ENCODE measurements around the gene NCKAP5. TPM values are rescaled to one million over a fixed set of nuclear protein-coding genes. Genes with fewer than 3 reads are reported as not detected.

Gene NCKAP5
- total RNA-seq, 1 experiment from 2014 or later, result not detected

DNA sequence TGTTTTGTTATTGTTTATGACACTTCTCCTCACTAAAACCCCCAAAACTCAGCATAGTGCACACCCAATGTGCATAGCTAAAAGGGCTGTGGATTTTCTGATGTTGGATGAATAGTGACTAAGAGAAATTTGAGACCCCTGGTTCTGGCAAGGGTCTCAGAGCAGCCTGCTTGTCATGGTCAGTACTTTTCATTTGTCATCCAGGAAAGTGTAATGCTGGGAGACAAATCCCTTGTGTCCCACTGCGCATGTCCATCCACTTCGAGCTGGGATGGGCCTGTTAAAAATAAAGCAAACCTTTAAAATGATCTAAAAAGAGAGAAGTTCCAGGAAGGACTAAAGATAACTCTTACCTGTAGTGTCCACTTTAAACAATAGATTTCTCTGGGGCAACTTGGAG is 851.3 kb downstream of the NCKAP5 start:
- H3K4me2 ChIP-seq, result no peak overlapping the region
- POLR2A ChIA-PET (ENCODE audit: unreplicated experiment), result no interaction called here
- TF ChIP-seq, protein P1, sequence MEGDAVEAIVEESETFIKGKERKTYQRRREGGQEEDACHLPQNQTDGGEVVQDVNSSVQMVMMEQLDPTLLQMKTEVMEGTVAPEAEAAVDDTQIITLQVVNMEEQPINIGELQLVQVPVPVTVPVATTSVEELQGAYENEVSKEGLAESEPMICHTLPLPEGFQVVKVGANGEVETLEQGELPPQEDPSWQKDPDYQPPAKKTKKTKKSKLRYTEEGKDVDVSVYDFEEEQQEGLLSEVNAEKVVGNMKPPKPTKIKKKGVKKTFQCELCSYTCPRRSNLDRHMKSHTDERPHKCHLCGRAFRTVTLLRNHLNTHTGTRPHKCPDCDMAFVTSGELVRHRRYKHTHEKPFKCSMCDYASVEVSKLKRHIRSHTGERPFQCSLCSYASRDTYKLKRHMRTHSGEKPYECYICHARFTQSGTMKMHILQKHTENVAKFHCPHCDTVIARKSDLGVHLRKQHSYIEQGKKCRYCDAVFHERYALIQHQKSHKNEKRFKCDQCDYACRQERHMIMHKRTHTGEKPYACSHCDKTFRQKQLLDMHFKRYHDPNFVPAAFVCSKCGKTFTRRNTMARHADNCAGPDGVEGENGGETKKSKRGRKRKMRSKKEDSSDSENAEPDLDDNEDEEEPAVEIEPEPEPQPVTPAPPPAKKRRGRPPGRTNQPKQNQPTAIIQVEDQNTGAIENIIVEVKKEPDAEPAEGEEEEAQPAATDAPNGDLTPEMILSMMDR (conservative IDR thresholded peaks at IDR 0.05), result no peak
- no peak for TF ChIP-seq EZH2 (IDR thresholded peaks at IDR 0.05; ENCODE audit: low read depth)
- CTCF ChIA-PET, result no interaction called here
- H3F3A ChIP-seq (ENCODE audit: insufficient read depth, low read depth), result no peaks in the 10 kb centered on the region
- no peak overlapping the region for H3K27ac ChIP-seq
- peaks cover 4% of the 10 kb centered on the region; the same call in 1 of the 2 replicates for H3K27me3 ChIP-seq (ENCODE audit: insufficient read depth, low read depth)
- H3K4me1 ChIP-seq (replicated peaks; ENCODE audit: insufficient read depth), result no peaks in the 10 kb centered on the region
- no TSS peak for BruUV-seq (replicated peaks)
- intact Hi-C loops (cut with micrococcal nuclease; ENCODE audit: unreplicated experiment), result no loop called here
- DNase-seq, result no peak
- no peaks in the 10 kb centered on the region for H3K36me3 ChIP-seq (ENCODE audit: low read depth)
- no peak overlapping the region for H3K4me3 ChIP-seq
- H3K9me2 ChIP-seq (ENCODE audit: insufficient read depth), result no peaks in the 10 kb centered on the region
- H2AFZ ChIP-seq, result no peak overlapping the region
- H4K20me1 ChIP-seq (ENCODE audit: insufficient read depth), result no peaks in the 10 kb centered on the region
- H3K79me2 ChIP-seq (ENCODE audit: low read depth), result no peaks in the 10 kb centered on the region
- no peaks in the 10 kb centered on the region for H3K9me3 ChIP-seq (ENCODE audit: insufficient read depth, low read depth)

DNA sequence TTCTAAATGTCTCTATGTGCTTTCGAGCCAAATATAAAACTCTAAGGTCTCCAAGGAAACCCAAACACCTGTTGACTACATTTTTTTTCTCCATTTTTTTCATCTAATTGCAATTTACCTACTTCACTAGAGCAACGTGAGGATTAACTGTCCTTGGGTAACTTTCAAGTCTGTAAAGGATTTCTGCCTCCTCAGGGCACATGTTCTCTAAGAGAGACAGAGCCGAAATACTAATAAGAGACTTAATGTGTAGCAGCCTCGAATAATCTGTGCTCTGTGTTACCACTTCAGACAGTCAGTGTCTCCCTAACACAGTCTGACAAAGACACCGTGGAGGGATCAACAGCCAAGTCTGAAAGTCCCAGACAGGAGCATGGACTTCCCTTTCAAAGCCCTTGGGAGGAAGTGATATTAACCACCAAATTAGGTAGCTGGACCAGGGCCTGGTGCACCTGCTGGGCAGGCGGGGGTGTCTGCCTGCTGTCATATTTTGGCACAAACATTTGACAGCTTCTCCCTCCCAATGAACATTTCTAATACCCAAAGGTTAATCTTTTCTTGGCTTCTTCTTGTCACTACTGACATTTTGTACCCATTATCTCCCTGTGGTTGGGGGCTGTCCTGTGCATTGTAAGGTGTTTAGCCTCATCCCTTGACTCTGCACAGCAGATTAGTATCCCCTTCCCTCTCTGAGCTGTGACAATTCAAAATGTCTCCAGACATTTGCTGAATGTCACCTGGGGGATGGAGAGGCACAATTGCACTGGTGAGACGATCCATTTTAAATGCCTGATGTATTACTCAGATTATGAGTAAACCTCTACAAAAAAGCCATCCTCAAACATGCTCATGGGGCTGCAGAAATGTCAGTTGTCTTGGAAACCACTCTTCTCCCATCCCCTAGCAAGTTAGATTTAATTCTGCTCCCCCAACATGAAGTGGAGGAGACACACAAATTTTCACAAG is 852.6 kb downstream of the NCKAP5 start:
- H3F3A ChIP-seq (ENCODE audit: insufficient read depth, low read depth), result no peaks in the 10 kb centered on the region
- H3K4me1 ChIP-seq (replicated peaks; ENCODE audit: insufficient read depth), result no peaks in the 10 kb centered on the region
- no peak overlapping the region for H2AFZ ChIP-seq
- ChIA-PET CTCF (no interaction called here), POLR2A (ENCODE audit: unreplicated experiment) (no interaction called here)
- H3K79me2 ChIP-seq (ENCODE audit: low read depth), result no peaks in the 10 kb centered on the region
- intact Hi-C loops (cut with micrococcal nuclease; ENCODE audit: unreplicated experiment), result no loop called here
- H3K27me3 ChIP-seq (ENCODE audit: insufficient read depth, low read depth), result no peaks in the 10 kb centered on the region
- DNase-seq, result no peak
- no peak overlapping the region for H3K4me2 ChIP-seq
- no peaks in the 10 kb centered on the region for H3K36me3 ChIP-seq (ENCODE audit: low read depth)
- no peaks in the 10 kb centered on the region for H3K9me2 ChIP-seq (ENCODE audit: insufficient read depth)
- H3K9me3 ChIP-seq (ENCODE audit: insufficient read depth, low read depth), result no peaks in the 10 kb centered on the region
- H4K20me1 ChIP-seq (ENCODE audit: insufficient read depth), result no peaks in the 10 kb centered on the region
- H3K4me3 ChIP-seq, result no peak overlapping the region
- H3K27ac ChIP-seq, result no peak overlapping the region
- TF ChIP-seq EZH2 (IDR thresholded peaks at IDR 0.05; ENCODE audit: low read depth), result no peak
- TF ChIP-seq, protein P1 (conservative IDR thresholded peaks at IDR 0.05), result no peak
- no TSS peak for BruUV-seq (replicated peaks)

DNA sequence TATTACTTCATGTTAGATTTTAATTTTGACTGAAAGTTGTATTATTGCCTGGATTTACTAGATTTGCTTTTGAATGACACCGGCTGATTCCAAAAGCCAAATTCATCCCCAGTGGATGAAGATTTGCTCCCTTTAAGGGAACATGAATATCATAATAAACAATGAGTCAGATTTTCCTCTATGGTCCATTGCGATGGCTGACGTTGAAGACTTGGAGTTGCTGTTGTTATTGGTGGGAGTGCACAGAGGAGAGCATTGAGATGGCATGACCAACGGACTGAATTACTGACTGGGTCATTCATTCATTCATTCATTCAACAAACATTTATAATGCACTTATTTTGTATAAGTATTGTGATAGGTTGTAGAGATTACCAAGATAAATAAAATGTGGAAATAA is 864.9 kb downstream of the NCKAP5 start:
- POLR2A ChIA-PET (ENCODE audit: unreplicated experiment), result no interaction called here
- intact Hi-C loops (cut with micrococcal nuclease; ENCODE audit: unreplicated experiment), result no loop called here
- Histone ChIP-seq H3K9me3 (ENCODE audit: insufficient read depth, low read depth) (no peaks in the 10 kb centered on the region), H3K4me3 (no peak overlapping the region), H2AFZ (no peak overlapping the region), H3K9me2 (ENCODE audit: insufficient read depth) (no peaks in the 10 kb centered on the region), H3F3A (ENCODE audit: insufficient read depth, low read depth) (no peaks in the 10 kb centered on the region), H3K4me1 (replicated peaks; ENCODE audit: insufficient read depth) (no peaks in the 10 kb centered on the region), H3K36me3 (ENCODE audit: low read depth) (no peaks in the 10 kb centered on the region), H3K79me2 (ENCODE audit: low read depth) (no peaks in the 10 kb centered on the region), H3K27ac (no peak overlapping the region), H3K4me2 (no peak overlapping the region), H4K20me1 (ENCODE audit: insufficient read depth) (no peaks in the 10 kb centered on the region), H3K27me3 (ENCODE audit: insufficient read depth, low read depth) (no peaks in the 10 kb centered on the region)
- TF ChIP-seq, protein P1 (conservative IDR thresholded peaks at IDR 0.05), result no peak
- TF ChIP-seq EZH2 (IDR thresholded peaks at IDR 0.05; ENCODE audit: low read depth), result no peak
- DNase-seq, result no peak
- CTCF ChIA-PET, result no interaction called here
- no TSS peak for BruUV-seq (replicated peaks)
